HFF-Myc (cell line): ENCODE measurements around the gene CASTOR1.

ENCODE experiments used
- DNase-seq: peaks from one replicate; pipeline ENCODE4 v3.0.0-alpha.2; 2011; ENCODE audit warnings: low read depth; ENCODE audit errors: extremely low read depth
- H3K4me3 ChIP-seq: replicated peaks from 2 replicates; pipeline ENCODE4 v1.5.1; 2011; ENCODE audit warnings: low read depth, mild to moderate bottlenecking, control low read depth, low read length
- TF ChIP-seq, protein P1 (sequence below): IDR thresholded peaks from 2 replicates; pipeline ENCODE4 v1.5.1; 2012; ENCODE audit warnings: mild to moderate bottlenecking, low read depth, low read length, control low read depth; ENCODE audit errors: missing control alignments

The CASTOR1 gene

GRCh38 chr22:30265131-30265720 lies 24.1 kb downstream of the CASTOR1 start:
- no peak for DNase-seq
- TF ChIP-seq, protein P1, sequence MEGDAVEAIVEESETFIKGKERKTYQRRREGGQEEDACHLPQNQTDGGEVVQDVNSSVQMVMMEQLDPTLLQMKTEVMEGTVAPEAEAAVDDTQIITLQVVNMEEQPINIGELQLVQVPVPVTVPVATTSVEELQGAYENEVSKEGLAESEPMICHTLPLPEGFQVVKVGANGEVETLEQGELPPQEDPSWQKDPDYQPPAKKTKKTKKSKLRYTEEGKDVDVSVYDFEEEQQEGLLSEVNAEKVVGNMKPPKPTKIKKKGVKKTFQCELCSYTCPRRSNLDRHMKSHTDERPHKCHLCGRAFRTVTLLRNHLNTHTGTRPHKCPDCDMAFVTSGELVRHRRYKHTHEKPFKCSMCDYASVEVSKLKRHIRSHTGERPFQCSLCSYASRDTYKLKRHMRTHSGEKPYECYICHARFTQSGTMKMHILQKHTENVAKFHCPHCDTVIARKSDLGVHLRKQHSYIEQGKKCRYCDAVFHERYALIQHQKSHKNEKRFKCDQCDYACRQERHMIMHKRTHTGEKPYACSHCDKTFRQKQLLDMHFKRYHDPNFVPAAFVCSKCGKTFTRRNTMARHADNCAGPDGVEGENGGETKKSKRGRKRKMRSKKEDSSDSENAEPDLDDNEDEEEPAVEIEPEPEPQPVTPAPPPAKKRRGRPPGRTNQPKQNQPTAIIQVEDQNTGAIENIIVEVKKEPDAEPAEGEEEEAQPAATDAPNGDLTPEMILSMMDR: no peak
- no peak overlapping the region for H3K4me3 ChIP-seq

DNA sequence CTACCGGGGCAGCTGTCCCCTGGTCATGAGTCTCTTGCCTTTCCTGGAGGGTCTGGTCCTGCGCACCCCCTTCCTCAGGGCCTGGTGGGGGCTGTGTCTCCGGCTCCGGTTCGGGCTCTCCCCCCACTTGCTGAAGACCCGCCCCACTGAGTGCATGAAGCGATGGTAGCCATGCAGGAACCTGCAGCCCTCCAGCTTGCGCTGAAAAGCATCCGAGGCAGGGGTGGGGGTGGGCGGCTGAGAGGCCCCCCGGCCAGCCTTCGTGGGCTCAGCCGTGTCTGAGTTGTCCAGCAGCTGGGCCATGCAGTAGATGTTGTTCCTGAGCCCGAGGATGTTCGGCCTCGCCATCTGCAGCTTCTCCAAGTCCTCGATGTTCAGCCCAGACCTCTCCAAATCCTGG lies 25.4 kb downstream of the CASTOR1 start:
- no peak for DNase-seq
- TF ChIP-seq, protein P1: no peak
- no peak overlapping the region for H3K4me3 ChIP-seq

- no peak for DNase-seq
- H3K4me3 ChIP-seq: no peak overlapping the region
- TF ChIP-seq, protein P1: peak; percentile 90
These were observed 26.2 kb downstream of the CASTOR1 start for GRCh38 chr22:30262917-30263741.

- TF ChIP-seq, protein P1: no peak
- no peak for DNase-seq
- H3K4me3 ChIP-seq: no peak overlapping the region
These were observed 27.2 kb downstream of the CASTOR1 start for GRCh38 chr22:30262112-30262511.

DNA sequence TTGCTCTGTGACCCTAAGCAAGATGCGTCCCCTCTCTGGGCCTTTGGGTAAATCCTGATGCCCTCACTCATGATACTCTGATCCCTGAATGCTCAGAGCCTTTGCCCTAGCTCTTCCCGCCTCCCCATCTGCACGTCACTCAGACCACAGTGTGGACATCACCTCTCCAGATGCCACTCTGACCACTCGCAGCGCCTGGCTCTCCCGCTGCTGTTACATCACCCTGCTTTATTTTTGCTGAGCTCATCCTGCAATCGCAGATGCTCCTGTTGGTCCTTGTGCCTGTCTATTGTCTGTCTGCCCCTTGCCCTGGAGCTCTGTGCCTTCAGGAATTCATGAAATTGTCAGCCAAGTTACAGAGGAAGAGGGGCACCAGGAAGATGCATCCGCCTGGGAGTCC lies 28.2 kb downstream of the CASTOR1 start:
- DNase-seq: no peak
- H3K4me3 ChIP-seq: no peak overlapping the region
- TF ChIP-seq, protein P1: no peak

GRCh38 chr22:30260682-30261081 lies 28.6 kb downstream of the CASTOR1 start:
- no peak for DNase-seq

More at GRCh38 chr22:30260682-30261081, 28.6 kb downstream of the CASTOR1 start:
- H3K4me3 ChIP-seq: no peak overlapping the region
- TF ChIP-seq, protein P1: no peak
